Hepatic stellate cell (primary cell): ENCODE results near the gene CNOT4.
"Not testable (repeated sequence)": the region's sequence is repeated elsewhere in the genome, so short reads cannot be mapped to it uniquely, and the experiment has no call there.

Source experiments
- DNase-seq: peaks from one replicate; pipeline ENCODE4 v3.0.0; 2011; ENCODE audit warnings: low spot score

Gene CNOT4

GRCh38 chr7:135512135-135512887, 2.4 kb upstream of the CNOT4 start:
- peak; percentile 23 for DNase-seq

- peak; percentile 15 for DNase-seq
Observed at GRCh38 chr7:135510592-135511183, 786 bp upstream of the CNOT4 start.

- DNase-seq: no peak
Observed at GRCh38 chr7:135509589-135509838, 388 bp downstream of the CNOT4 start.

- DNase-seq: peak; percentile 27
Observed at GRCh38 chr7:135508883-135509588, 866 bp downstream of the CNOT4 start.

- peak; percentile 15 for DNase-seq
Observed at GRCh38 chr7:135501402-135501801, 8.5 kb downstream of the CNOT4 start.

- DNase-seq: no peak
Observed at GRCh38 chr7:135499818-135500217, 10.1 kb downstream of the CNOT4 start.

GRCh38 chr7:135497161-135497560, 12.7 kb downstream of the CNOT4 start:
- DNase-seq: not testable (repeated sequence)

- no peak for DNase-seq
Observed at GRCh38 chr7:135493362-135493761, 16.5 kb downstream of the CNOT4 start.

GRCh38 chr7:135492151-135492550, 17.8 kb downstream of the CNOT4 start:
- DNase-seq: no peak

GRCh38 chr7:135490783-135491182, 19.1 kb downstream of the CNOT4 start:
- DNase-seq: no peak

- DNase-seq: no peak
Observed at GRCh38 chr7:135489791-135490190, 20.1 kb downstream of the CNOT4 start.

- no peak for DNase-seq
Observed at GRCh38 chr7:135486261-135486920, 23.5 kb downstream of the CNOT4 start.

GRCh38 chr7:135481598-135481979, 28.3 kb downstream of the CNOT4 start:
- DNase-seq: no peak

GRCh38 chr7:135480966-135481597, 28.8 kb downstream of the CNOT4 start:
- no peak for DNase-seq

- DNase-seq: no peak
Observed at GRCh38 chr7:135475521-135475920, 34.4 kb downstream of the CNOT4 start.

GRCh38 chr7:135469705-135470104, 40.2 kb downstream of the CNOT4 start:
- not testable (repeated sequence) for DNase-seq

- DNase-seq: no peak
Observed at GRCh38 chr7:135467207-135467711, 42.6 kb downstream of the CNOT4 start.

- no peak for DNase-seq
Observed at GRCh38 chr7:135466442-135467206, 43.3 kb downstream of the CNOT4 start.

- no peak for DNase-seq
Observed at GRCh38 chr7:135463908-135464307, 46.0 kb downstream of the CNOT4 start.

GRCh38 chr7:135459951-135460567, 49.8 kb downstream of the CNOT4 start:
- no peak for DNase-seq

GRCh38 chr7:135459076-135459475, 50.8 kb downstream of the CNOT4 start:
- DNase-seq: no peak
